ENCODE measurements around the gene CNPY1.

DNA sequence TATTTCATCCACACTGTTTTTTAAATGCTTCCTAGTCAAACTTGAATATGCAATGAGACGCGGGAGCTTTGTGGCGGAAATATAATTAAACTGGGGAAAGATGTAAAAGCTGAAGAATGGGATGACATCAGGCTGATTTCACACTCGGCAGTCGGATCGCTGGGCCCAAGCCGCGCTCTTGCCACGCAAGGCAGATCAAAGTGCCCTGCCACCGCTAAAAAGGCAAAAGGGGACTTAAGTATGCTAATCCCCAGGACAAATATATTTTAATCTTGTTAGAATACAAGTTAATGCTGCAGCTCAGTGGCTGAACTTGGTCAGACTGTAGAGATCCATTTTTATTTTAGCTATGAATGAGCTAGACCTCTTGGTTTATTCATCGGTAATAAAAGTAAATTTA, 74.6 kb downstream of the CNPY1 start:
- TF ChIP-seq, protein P1, sequence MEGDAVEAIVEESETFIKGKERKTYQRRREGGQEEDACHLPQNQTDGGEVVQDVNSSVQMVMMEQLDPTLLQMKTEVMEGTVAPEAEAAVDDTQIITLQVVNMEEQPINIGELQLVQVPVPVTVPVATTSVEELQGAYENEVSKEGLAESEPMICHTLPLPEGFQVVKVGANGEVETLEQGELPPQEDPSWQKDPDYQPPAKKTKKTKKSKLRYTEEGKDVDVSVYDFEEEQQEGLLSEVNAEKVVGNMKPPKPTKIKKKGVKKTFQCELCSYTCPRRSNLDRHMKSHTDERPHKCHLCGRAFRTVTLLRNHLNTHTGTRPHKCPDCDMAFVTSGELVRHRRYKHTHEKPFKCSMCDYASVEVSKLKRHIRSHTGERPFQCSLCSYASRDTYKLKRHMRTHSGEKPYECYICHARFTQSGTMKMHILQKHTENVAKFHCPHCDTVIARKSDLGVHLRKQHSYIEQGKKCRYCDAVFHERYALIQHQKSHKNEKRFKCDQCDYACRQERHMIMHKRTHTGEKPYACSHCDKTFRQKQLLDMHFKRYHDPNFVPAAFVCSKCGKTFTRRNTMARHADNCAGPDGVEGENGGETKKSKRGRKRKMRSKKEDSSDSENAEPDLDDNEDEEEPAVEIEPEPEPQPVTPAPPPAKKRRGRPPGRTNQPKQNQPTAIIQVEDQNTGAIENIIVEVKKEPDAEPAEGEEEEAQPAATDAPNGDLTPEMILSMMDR (IDR thresholded peaks at IDR 0.05): no peak
- TF ChIP-seq POLR2A (IDR thresholded peaks at IDR 0.05): no peak
